K562 (cell line): ENCODE data around the gene CRYZL1. TPM values are rescaled to one million over a fixed set of nuclear protein-coding genes. Genes with fewer than 3 reads are reported as not detected.
A peak's percentile ranks its signal among the peaks of the same experiment; 100 is the strongest.

Experiments used
- DMBX1 ChIP-seq: fragments of 250-450 bp; sonication (Bioruptor Pico); IDR thresholded peaks from 2 replicates; pipeline ENCODE4 v1.8.0; 2022; ENCODE audit warnings: inconsistent platforms, mild to moderate bottlenecking, moderate library complexity, borderline replicate concordance
- MAFK ChIP-seq: IDR thresholded peaks from 2 replicates; pipeline ENCODE4 v1.6.1; 2011; ENCODE audit warnings: low read length, improper control_type of control experiment
- MCM3 ChIP-seq: fragments of 450-650 bp; IDR thresholded peaks from 2 replicates; pipeline ENCODE4 v1.6.1; 2016
- MTA3 ChIP-seq: fragments of 450-650 bp; formaldehyde crosslinking; IDR thresholded peaks from 2 replicates; pipeline ENCODE4 v1.6.1; 2017; ENCODE audit warnings: mild to moderate bottlenecking, borderline replicate concordance
- NFE2 ChIP-seq: IDR thresholded peaks from 2 replicates; pipeline ENCODE4 v1.6.1; 2014; ENCODE audit warnings: antibody characterized with exemption, low read depth
- PTBP1 ChIP-seq: fragments of 200-400 bp; formaldehyde crosslinking; IDR thresholded peaks from 2 replicates; pipeline ENCODE4 v1.6.1; 2017; ENCODE audit warnings: low read depth, low read length
- SAFB ChIP-seq: fragments of 200-400 bp; formaldehyde crosslinking; IDR thresholded peaks from 2 replicates; pipeline ENCODE4 v1.6.1; 2017; ENCODE audit warnings: low read depth, low read length, borderline replicate concordance
- SOX6 ChIP-seq: fragments of 450-650 bp; IDR thresholded peaks from 2 replicates; pipeline ENCODE4 v1.6.1; 2014; ENCODE audit warnings: mild to moderate bottlenecking
- SP1 ChIP-seq: sonication (generic); formaldehyde crosslinking; IDR thresholded peaks from 2 replicates; pipeline ENCODE4 v1.8.1; 2022; ENCODE audit warnings: mild to moderate bottlenecking, missing genetic modification reagents
- SPI1 ChIP-seq: IDR thresholded peaks from 2 replicates; pipeline ENCODE4 v1.6.1; 2011; ENCODE audit warnings: low read depth, low read length, control low read depth, borderline replicate concordance
- ZC3H8 ChIP-seq: fragments of 450-650 bp; IDR thresholded peaks from 2 replicates; pipeline ENCODE4 v1.6.1; 2017
- polyA plus RNA-seq, 8 experiments: library from polyadenylated mRNA; depleted of rRNA in 4 of 8; stranded (reverse) in 5 of 8; unstranded in 3 of 8; fragments of >200 nt; fragmentation: Nextera tagmentation in 2 of 8; fragmentation: Illumina TruSeq in 1 of 8; extraction: Ambion mirVana in 2 of 8; extraction: Trizol in 1 of 8; gene quantifications; 2 replicates each; pipeline versions ENCODE4 v1.2.1 to v1.2.3, GENCODE V29; 2011 to 2014; ENCODE audit warnings: inconsistent platforms in 1 of 8, missing spikeins in 1 of 8
- total RNA-seq, 7 experiments: library from RNA; depleted of rRNA in 6 of 7; stranded (reverse); fragments of >200 nt in 6 of 7; fragmentation: Illumina TruSeq in 2 of 7; extraction: Trizol in 2 of 7; gene quantifications; 2 replicates each; pipeline versions ENCODE4 v1.2.1 to v1.2.3, GENCODE V29; 2011 to 2021; ENCODE audit warnings: low replicate concordance in 1 of 7
- TF ChIP-seq, protein P1 (sequence below): sonication (generic); formaldehyde crosslinking; IDR thresholded peaks from 2 replicates; pipeline ENCODE4 v1.8.0; 2023; ENCODE audit warnings: missing genetic modification reagents, mild to moderate bottlenecking, borderline replicate concordance
- TF ChIP-seq, protein P2 (sequence below): fragments of 450-650 bp; IDR thresholded peaks from one replicate; pipeline ENCODE4 v1.6.1; 2018; ENCODE audit warnings: mild to moderate bottlenecking, moderate library complexity; ENCODE audit not compliant: partially characterized antibody
- TF ChIP-seq, protein P3 (sequence below): fragments of 450-650 bp; formaldehyde crosslinking; IDR thresholded peaks from 2 replicates; pipeline ENCODE4 v1.4.0; 2020; ENCODE audit warnings: mild to moderate bottlenecking, mixed read lengths

The CRYZL1 gene
- total and polyA plus RNA-seq, 9 of the 15 experiments (the other 6 are each of a cell fraction or from before 2014, with no cell fraction given), result 19.9 to 98.2 (median 39.2) TPM

DNA sequence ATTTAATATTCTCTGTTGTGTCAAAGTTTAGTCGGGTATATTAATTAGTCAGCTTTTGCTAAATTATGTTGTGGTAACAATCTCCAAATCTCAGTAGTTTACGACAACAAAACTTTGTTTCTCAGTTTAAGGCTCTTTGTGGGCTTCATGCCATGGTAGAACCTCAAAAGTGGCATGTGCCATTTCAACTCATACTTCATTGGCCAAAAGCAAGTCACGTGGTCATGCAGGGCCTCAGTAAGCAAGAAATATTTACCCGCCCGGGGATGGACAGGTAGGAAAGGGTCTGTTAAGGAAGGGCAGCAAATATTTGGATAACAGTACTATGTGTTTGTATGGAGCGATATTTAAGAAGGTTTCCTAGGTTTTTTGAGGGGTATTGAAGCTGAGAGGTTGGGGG is 39.3 kb upstream of the CRYZL1 start (continued):
- TF ChIP-seq, protein P1, sequence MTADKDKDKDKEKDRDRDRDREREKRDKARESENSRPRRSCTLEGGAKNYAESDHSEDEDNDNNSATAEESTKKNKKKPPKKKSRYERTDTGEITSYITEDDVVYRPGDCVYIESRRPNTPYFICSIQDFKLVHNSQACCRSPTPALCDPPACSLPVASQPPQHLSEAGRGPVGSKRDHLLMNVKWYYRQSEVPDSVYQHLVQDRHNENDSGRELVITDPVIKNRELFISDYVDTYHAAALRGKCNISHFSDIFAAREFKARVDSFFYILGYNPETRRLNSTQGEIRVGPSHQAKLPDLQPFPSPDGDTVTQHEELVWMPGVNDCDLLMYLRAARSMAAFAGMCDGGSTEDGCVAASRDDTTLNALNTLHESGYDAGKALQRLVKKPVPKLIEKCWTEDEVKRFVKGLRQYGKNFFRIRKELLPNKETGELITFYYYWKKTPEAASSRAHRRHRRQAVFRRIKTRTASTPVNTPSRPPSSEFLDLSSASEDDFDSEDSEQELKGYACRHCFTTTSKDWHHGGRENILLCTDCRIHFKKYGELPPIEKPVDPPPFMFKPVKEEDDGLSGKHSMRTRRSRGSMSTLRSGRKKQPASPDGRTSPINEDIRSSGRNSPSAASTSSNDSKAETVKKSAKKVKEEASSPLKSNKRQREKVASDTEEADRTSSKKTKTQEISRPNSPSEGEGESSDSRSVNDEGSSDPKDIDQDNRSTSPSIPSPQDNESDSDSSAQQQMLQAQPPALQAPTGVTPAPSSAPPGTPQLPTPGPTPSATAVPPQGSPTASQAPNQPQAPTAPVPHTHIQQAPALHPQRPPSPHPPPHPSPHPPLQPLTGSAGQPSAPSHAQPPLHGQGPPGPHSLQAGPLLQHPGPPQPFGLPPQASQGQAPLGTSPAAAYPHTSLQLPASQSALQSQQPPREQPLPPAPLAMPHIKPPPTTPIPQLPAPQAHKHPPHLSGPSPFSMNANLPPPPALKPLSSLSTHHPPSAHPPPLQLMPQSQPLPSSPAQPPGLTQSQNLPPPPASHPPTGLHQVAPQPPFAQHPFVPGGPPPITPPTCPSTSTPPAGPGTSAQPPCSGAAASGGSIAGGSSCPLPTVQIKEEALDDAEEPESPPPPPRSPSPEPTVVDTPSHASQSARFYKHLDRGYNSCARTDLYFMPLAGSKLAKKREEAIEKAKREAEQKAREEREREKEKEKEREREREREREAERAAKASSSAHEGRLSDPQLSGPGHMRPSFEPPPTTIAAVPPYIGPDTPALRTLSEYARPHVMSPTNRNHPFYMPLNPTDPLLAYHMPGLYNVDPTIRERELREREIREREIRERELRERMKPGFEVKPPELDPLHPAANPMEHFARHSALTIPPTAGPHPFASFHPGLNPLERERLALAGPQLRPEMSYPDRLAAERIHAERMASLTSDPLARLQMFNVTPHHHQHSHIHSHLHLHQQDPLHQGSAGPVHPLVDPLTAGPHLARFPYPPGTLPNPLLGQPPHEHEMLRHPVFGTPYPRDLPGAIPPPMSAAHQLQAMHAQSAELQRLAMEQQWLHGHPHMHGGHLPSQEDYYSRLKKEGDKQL (CRISPR knock-in tag), result no peak
- TF ChIP-seq MTA3 (no peak), SOX6 (no peak), DMBX1 (no peak), PTBP1 (no peak), MCM3 (no peak), SPI1 (no peak), SP1 (no peak), SAFB (no peak), ZC3H8 (no peak), MAFK (no peak), NFE2 (no peak)
- TF ChIP-seq, protein P2, sequence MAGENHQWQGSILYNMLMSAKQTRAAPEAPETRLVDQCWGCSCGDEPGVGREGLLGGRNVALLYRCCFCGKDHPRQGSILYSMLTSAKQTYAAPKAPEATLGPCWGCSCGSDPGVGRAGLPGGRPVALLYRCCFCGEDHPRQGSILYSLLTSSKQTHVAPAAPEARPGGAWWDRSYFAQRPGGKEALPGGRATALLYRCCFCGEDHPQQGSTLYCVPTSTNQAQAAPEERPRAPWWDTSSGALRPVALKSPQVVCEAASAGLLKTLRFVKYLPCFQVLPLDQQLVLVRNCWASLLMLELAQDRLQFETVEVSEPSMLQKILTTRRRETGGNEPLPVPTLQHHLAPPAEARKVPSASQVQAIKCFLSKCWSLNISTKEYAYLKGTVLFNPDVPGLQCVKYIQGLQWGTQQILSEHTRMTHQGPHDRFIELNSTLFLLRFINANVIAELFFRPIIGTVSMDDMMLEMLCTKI, result no peak
- TF ChIP-seq, protein P3, sequence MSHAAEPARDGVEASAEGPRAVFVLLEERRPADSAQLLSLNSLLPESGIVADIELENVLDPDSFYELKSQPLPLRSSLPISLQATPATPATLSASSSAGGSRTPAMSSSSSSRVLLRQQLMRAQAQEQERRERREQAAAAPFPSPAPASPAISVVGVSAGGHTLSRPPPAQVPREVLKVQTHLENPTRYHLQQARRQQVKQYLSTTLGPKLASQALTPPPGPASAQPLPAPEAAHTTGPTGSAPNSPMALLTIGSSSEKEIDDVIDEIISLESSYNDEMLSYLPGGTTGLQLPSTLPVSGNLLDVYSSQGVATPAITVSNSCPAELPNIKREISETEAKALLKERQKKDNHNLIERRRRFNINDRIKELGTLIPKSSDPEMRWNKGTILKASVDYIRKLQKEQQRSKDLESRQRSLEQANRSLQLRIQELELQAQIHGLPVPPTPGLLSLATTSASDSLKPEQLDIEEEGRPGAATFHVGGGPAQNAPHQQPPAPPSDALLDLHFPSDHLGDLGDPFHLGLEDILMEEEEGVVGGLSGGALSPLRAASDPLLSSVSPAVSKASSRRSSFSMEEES (CRISPR knock-in tag), result 0 out of 2 replicates have a peak, but pooled peaks have one; percentile 28
